Right ventricle myocardium superior (tissue), 1 donor: Measurements from ENCODE around the gene KCNK15. TPM values are rescaled to one million over a fixed set of nuclear protein-coding genes. Genes with fewer than 3 reads are reported as not detected.
A peak's percentile ranks its signal among the peaks of the same experiment; 100 is the strongest.
"Not testable (repeated sequence)": the region's sequence is repeated elsewhere in the genome, so short reads cannot be mapped to it uniquely, and the experiment has no call there.

ENCODE experiments used
- ATAC-seq: fragments of 200-7000 bp; cut with Tn5 transposase; one replicate; pipeline ENCODE4 v1.9.1; 2020; ENCODE audit warnings: mild to moderate bottlenecking; ENCODE audit not compliant: poor library complexity
- DNase-seq: peaks from one replicate; pipeline ENCODE4 v3.0.0-alpha.2; 2020
- intact Hi-C: fragments of 100-400 bp; cut with DNase I; formaldehyde crosslinking; loops from one replicate; pipeline ENCODE4 v1.11.2; 2022
- long read RNA-seq: library from polyadenylated mRNA; unstranded; transcript quantifications from one replicate; pipeline ENCODE4 v2.0.0, GENCODE V29; 2021
- total RNA-seq: library from RNA; stranded (reverse); fragmentation: NEBNext Ultra II Directional; extraction: Animal tissue kit (Norgen Biotek cat#: 25700); gene quantifications from one replicate; pipeline ENCODE4 v1.2.1, GENCODE V29; 2021
- donor health status: DM: no; HTN: yes; CAD: no; lungs with severe emphysema.

The KCNK15 gene
- 0.19 TPM for total RNA-seq
- long read RNA-seq, result 0 reads

- ATAC-seq (peak; percentile 57), DNase-seq (peak; percentile 68)
- intact Hi-C loops, result loop anchor here (2.0 kb wide), 1 partner anchor 123 kb away; no protein-coding TSS in a partner anchor
Observed at GRCh38 chr20:44745598-44746366, at the start of gene KCNK15. Gene KCNK15, plus strand, starts transcription at chr20:44745865. Its CDS starts 46 bp downstream, at chr20:44745911.

- ATAC-seq (no peak), DNase-seq (no peak)
- intact Hi-C loops, result no loop called here
Observed at GRCh38 chr20:44696315-44696714, 49.4 kb upstream of the KCNK15 start.

- intact Hi-C loops, DNase-seq, ATAC-seq: not testable (repeated sequence)
Observed at GRCh38 chr20:44697041-44697440, 48.6 kb upstream of the KCNK15 start.

- ATAC-seq, result no peak
Observed at GRCh38 chr20:44698351-44698750, 47.3 kb upstream of the KCNK15 start.

GRCh38 chr20:44700306-44700705, 45.4 kb upstream of the KCNK15 start:
- DNase-seq (no peak), ATAC-seq (no peak)
- intact Hi-C loops, result no loop called here

More at GRCh38 chr20:44698351-44698750, 47.3 kb upstream of the KCNK15 start:
- intact Hi-C loops, result no loop called here
- no peak for DNase-seq

- no peak for DNase-seq
- ATAC-seq, result no peak
- intact Hi-C loops, result no loop called here
Observed at GRCh38 chr20:44701118-44701857, 44.4 kb upstream of the KCNK15 start.

GRCh38 chr20:44701858-44702256, 43.8 kb upstream of the KCNK15 start:
- no peak for ATAC-seq
- intact Hi-C loops, result no loop called here
- no peak for DNase-seq

- ATAC-seq (peak; percentile 89), DNase-seq (peak; percentile 93)
- intact Hi-C loops, result no loop called here
Observed at GRCh38 chr20:44702776-44703175, 42.9 kb upstream of the KCNK15 start.

- intact Hi-C loops, result no loop called here
- ATAC-seq (peak; percentile 35), DNase-seq (no peak)
Observed at GRCh38 chr20:44703183-44703925, 42.3 kb upstream of the KCNK15 start.

- intact Hi-C loops, result no loop called here
- DNase-seq (no peak), ATAC-seq (no peak)
Observed at GRCh38 chr20:44703956-44704488, 41.6 kb upstream of the KCNK15 start.

- ATAC-seq, result no peak
- DNase-seq, result no peak
Observed at GRCh38 chr20:44704551-44704971, 41.1 kb upstream of the KCNK15 start.

GRCh38 chr20:44705364-44706094, 40.1 kb upstream of the KCNK15 start:
- intact Hi-C loops, result no loop called here
- no peak for ATAC-seq
- no peak for DNase-seq

More at GRCh38 chr20:44704551-44704971, 41.1 kb upstream of the KCNK15 start:
- intact Hi-C loops, result no loop called here

GRCh38 chr20:44706301-44707017, 39.2 kb upstream of the KCNK15 start:
- DNase-seq (peak; percentile 66), ATAC-seq (peak; percentile 63)
- intact Hi-C loops, result no loop called here

- intact Hi-C loops, result no loop called here
- no peak for ATAC-seq
Observed at GRCh38 chr20:44707018-44707579, 38.6 kb upstream of the KCNK15 start.

GRCh38 chr20:44709380-44709779, 36.3 kb upstream of the KCNK15 start:
- no peak for DNase-seq
- intact Hi-C loops, result no loop called here
- no peak for ATAC-seq

More at GRCh38 chr20:44707018-44707579, 38.6 kb upstream of the KCNK15 start:
- no peak for DNase-seq

GRCh38 chr20:44709797-44710196, 35.9 kb upstream of the KCNK15 start:
- ATAC-seq (no peak), DNase-seq (no peak)

GRCh38 chr20:44711237-44711636, 34.4 kb upstream of the KCNK15 start:
- ATAC-seq (peak; percentile 64), DNase-seq (no peak)
- intact Hi-C loops, result no loop called here

More at GRCh38 chr20:44709797-44710196, 35.9 kb upstream of the KCNK15 start:
- intact Hi-C loops, result no loop called here
